Posterior cingulate gyrus (tissue), 11 donors: ENCODE results near the gene CCL4.

ENCODE experiments used
- DNase-seq, 10 donors: peaks; one replicate each; pipeline versions ENCODE4 v3.0.0 to v3.0.0-alpha.2; 2020 to 2021; ENCODE audit warnings: mixed read lengths in 3 of 10
- intact Hi-C: fragments of 100-400 bp; cut with DNase I; formaldehyde crosslinking; loops from one replicate; pipeline ENCODE4 v1.15.1; 2023

CCL4 gene

GRCh38 chr17:36136036-36136435 is 32.4 kb downstream of the CCL4 start:
- DNase-seq, result no peak

GRCh38 chr17:36136439-36136838 is 32.8 kb downstream of the CCL4 start:
- no peak for DNase-seq
- intact Hi-C loops, result no loop called here

More at GRCh38 chr17:36136036-36136435, 32.4 kb downstream of the CCL4 start:
- intact Hi-C loops, result no loop called here

DNA sequence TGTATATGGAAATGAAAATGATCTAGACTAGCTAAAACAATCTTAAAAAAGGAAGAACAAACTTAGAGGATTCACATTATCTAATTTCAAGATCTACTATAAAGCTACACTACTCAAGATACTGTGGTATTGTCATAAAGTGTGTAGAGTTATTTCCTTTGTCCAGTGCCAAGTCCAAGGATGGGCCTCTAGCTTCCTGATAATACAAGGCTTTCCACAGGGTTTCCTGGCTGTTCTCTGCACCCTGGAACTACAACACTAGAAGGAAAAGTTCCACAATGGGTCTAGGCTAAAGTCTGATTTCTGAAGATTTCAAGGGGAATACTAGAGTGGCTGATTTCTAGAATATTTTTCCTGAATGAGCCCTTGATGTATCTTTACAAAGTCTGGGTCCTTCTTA is 38.6 kb downstream of the CCL4 start:
- DNase-seq, result no peak
- intact Hi-C loops, result no loop called here

DNA sequence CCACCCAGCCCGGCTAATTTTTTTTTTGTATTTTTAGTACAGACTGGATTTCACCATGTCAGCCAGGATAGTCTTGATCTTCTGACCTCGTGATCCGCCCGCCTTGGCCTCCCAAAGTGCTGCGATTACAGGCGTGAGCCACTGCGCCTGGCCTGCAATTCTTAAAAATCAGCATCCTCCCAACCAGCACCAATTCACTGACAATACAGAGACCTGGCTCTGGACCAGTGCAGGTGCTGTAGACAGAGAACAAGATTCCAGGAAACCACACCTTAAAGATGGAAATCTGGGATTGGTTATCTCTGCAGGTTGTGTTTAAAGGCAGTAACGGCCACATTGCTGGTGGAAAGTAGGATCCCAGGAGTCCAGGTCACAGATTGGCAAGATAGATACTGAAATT is 39.2 kb downstream of the CCL4 start:
- intact Hi-C loops, result no loop called here
- no peak for DNase-seq

GRCh38 chr17:36144014-36144413 is 40.4 kb downstream of the CCL4 start:
- intact Hi-C loops, result no loop called here
- DNase-seq, result no peak

- intact Hi-C loops, result no loop called here
- no peak for DNase-seq
Measured at GRCh38 chr17:36144981-36145729, 41.5 kb downstream of the CCL4 start.

DNA sequence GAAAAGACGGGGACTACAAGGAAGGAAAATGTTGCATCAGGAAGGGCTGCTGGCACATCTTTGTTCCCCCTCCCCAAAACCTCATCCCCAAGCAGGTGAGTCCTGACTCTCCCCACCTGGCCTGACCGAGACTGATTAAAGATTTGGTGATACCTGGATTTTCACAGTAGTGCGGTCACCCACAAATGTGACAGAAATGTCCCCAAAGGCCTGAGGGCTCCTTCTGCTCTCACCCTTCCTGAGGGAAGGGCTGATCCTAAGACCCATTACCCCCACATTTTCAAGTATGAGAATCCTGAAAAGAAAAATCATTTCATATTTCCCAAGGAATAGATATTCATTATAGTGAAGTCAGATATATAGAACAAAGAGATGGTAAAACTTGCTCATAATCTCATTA is 44.0 kb downstream of the CCL4 start:
- intact Hi-C loops, result no loop called here

GRCh38 chr17:36148559-36149295 is 45.1 kb downstream of the CCL4 start:
- intact Hi-C loops, result loop anchor here (2.0 kb wide), 1 partner anchor 180 kb away; no protein-coding TSS in a partner anchor
- DNase-seq, result peak; percentile 49 to 93 (median 67)

More for the DNA sequence above, 44.0 kb downstream of the CCL4 start:
- no peak for DNase-seq

GRCh38 chr17:36149296-36149820 is 45.7 kb downstream of the CCL4 start:
- intact Hi-C loops, result loop anchor here (2.0 kb wide), 1 partner anchor 181 kb away; no protein-coding TSS in a partner anchor
- DNase-seq, result peak in 4 of 10 donors; percentile 16 to 86 (median 62)

- DNase-seq, result no peak
- intact Hi-C loops, result no loop called here
Measured at GRCh38 chr17:36151891-36152638, 48.4 kb downstream of the CCL4 start.

- intact Hi-C loops, result no loop called here
- no peak for DNase-seq
Measured at GRCh38 chr17:36152639-36153120, 49.1 kb downstream of the CCL4 start.

DNA sequence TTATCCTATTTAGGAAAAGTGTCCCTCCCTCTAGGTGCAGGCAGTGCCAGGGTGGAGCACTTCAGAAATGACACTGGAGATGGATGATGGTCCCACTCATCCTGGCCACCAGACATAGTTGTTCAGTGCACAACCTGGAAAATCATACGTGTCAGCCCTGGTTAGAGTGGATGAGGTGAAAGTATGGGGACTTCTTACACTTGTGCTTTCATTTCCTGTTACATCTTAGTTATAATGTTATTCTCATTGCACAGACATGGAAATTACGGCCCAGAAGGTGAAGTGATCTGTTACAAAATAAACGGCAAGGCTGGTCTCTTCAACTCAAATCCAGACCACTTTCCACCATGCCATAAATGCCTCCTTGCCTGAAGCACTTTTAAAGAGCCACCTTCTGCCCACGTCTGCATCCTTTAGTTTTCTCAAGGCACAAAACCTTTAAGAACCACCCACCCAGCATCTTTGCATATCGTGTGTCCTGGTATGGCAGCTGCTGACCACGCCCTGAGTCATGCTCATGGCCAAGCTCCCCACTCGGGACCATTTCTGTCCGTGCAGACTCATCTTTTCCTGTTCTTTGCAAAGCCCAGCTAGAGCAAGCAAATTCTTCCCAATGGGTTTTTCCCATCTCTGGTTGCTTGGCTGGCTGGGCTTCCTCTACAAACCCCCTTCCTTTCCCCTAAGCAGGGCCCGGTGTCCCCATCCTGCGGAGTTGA is 50.4 kb downstream of the CCL4 start:
- intact Hi-C loops, result no loop called here
- DNase-seq, result peak in 1 of 10 donors; percentile 64
